ENCODE measurements around the gene RIN1.
"Not testable (repeated sequence)": the region's sequence is repeated elsewhere in the genome, so short reads cannot be mapped to it uniquely, and the experiment has no call there.

Gene RIN1

DNA sequence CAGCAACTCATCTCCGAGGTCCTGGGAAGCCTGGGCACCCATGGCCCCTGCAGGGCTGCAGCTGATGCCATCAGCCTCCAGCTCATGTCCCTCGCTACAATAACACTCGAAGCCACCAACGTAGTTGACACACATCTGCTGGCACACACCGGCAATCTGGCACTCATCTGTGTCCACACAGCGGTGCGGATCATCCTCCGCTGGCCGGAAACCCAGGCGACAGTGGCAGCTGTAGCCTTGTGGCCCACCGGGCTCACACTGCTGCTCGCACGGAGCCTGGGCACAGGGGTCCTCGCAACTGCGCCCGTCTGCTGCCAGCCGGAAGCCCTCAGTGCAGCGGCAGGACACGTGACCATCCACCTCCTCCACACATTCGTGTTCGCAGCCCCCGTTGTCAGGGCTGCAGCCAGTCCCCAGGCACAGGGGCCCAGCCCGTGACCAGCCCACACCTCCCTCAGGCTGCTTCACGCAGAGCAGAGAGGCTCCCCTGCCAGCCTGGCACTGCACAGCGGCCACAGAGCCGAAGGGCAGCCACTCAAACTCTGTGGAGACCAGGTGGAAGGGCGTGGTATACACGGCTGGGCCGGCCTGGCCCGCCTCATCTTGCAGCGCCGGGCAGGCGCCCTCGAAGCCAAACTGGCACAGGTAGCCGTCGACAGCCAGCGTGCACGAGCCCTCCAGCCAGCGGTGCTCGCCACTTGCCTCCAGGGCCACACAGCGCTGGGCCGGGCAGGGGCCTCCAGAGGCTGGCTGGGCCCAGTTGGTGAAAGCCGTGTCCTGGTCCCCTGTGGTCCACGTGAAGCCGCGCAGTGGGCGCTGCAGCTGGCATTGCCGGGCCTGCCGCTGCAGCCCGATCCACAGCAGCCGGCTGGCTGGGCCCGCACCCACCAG lies 20.1 kb downstream of the RIN1 start:
- Histone ChIP-seq H3K9ac (ENCODE audit: low read length in 2 of 2) (peak overlapping the region; percentile 57 to 72), H3K9me3 (ENCODE audit: control insufficient read depth in 2 of 2, low read length in 2 of 2) (no peaks in the 10 kb centered on the region), H3K4me3 (ENCODE audit: low read length in 2 of 2) (peak overlapping the region; percentile 65 to 78), H3K4me1 (ENCODE audit: control insufficient read depth, insufficient read depth, low read length) (peaks cover 61% of the 10 kb centered on the region), H3K27me3 (ENCODE audit: control insufficient read depth in 1 of 2, insufficient read depth in 2 of 2, low read length in 2 of 2) (no peaks in the 10 kb centered on the region), H3K36me3 (ENCODE audit: control insufficient read depth in 2 of 2, insufficient read depth in 2 of 2, low read length in 2 of 2) (no peaks in the 10 kb centered on the region), H3K27ac (ENCODE audit: low read length) (peak overlapping the region; percentile 82)

DNA sequence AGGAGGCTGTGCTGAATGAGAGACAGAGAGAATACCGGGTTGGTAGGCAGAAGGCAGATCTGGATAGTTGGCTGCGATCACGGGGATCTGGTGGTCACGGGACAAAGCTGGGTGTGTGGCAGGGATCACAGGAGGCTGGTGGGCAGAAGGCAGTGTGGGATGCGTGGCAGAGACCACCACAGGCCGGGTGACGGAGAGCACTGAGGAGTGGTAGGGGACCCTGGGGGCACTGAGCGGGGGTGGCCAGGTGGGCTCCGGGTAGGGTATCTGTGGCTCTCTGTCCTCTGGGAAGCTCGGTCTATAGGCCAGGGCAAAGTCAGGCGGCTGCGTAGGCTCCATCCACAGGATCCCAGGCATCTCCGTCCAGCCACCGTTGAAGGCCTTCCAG lies 20.7 kb downstream of the RIN1 start:
- Histone ChIP-seq H3K4me3 (ENCODE audit: low read length in 2 of 2) (peak overlapping the region; percentile 65 to 78), H3K4me1 (ENCODE audit: control insufficient read depth, insufficient read depth, low read length) (peaks cover 61% of the 10 kb centered on the region), H3K9ac (ENCODE audit: low read length in 2 of 2) (peak overlapping the region; percentile 57 to 72), H3K9me3 (ENCODE audit: control insufficient read depth in 2 of 2, low read length in 2 of 2) (no peaks in the 10 kb centered on the region), H3K27ac (ENCODE audit: low read length) (no peak overlapping the region), H3K36me3 (ENCODE audit: control insufficient read depth in 2 of 2, insufficient read depth in 2 of 2, low read length in 2 of 2) (no peaks in the 10 kb centered on the region), H3K27me3 (ENCODE audit: control insufficient read depth in 1 of 2, insufficient read depth in 2 of 2, low read length in 2 of 2) (no peaks in the 10 kb centered on the region)

DNA sequence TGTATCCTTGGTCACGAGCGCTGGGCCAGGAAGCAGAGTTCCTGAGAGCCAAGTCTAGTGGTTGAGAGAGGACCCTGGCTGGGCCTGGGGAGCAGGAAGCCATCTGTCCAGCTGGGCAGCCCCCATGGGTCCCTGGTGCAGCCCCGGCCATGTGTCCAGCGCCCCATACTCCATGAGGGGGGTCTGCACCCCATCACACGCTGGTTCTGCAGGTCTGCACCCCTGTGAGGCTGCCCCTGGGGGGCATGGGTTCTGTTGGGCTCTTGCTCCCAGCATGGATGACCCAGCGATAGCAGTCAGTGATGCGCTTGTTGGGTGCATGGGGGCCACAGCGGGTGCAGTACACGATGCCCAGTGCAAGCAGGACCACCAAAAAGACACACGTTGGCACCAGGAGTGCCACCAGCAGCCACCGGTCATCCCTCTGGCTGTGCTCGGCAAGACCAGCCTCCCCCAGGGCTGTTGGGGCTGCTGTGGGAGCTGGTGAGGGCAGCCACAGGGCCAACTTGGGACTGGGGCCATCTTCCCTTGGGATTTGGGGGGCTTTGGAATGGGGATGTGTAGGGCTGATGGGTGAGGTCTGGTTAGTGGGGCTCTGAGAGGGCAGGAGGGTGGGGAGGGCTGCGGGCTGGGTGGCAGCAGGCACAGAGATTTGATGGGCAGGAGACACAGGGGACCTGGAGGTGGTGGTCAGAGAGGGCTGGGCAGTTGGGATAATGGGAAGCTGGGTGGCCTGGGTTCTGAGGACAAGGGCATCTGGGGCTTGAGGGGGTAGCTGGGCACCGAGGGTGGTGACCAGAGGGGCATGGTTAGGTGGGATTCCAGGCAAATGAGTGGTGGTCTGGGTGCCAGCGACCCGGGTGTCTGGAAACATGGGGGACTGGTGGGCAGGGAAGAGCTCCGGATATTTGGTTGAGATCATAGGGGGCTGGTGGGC lies 21.4 kb downstream of the RIN1 start:
- Histone ChIP-seq H3K4me3 (ENCODE audit: low read length in 2 of 2) (peak overlapping the region; percentile 25 to 78), H3K4me1 (ENCODE audit: control insufficient read depth, insufficient read depth, low read length) (peaks cover 61% of the 10 kb centered on the region), H3K9ac (ENCODE audit: low read length in 2 of 2) (peak overlapping the region; percentile 9 to 42), H3K27ac (ENCODE audit: low read length) (peak overlapping the region; percentile 91), H3K9me3 (ENCODE audit: control insufficient read depth in 2 of 2, low read length in 2 of 2) (no peaks in the 10 kb centered on the region), H3K36me3 (ENCODE audit: control insufficient read depth in 2 of 2, insufficient read depth in 2 of 2, low read length in 2 of 2) (no peaks in the 10 kb centered on the region), H3K27me3 (ENCODE audit: control insufficient read depth in 1 of 2, insufficient read depth in 2 of 2, low read length in 2 of 2) (no peaks in the 10 kb centered on the region)

DNA sequence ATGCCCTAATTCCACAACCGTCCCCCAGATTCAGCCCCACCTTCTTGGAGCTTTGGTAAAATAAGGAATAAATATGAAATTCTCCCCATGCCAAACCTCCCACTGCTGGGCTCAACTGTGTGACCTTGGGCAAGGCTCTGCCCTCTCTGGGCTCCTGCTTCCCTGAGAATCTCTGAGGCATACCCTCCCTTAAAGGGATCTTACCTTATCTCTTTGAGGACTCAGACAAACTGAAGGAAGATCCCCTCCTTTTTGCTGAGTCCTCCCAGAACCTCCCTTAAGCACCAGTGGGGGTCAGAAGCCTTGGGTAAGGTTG lies 22.1 kb downstream of the RIN1 start:
- Histone ChIP-seq H3K27ac (ENCODE audit: low read length) (peak overlapping the region; percentile 91), H3K36me3 (ENCODE audit: control insufficient read depth in 2 of 2, insufficient read depth in 2 of 2, low read length in 2 of 2) (no peaks in the 10 kb centered on the region), H3K9ac (ENCODE audit: low read length in 2 of 2) (peak overlapping the region; percentile 42 to 65), H3K4me1 (ENCODE audit: control insufficient read depth, insufficient read depth, low read length) (peaks cover 61% of the 10 kb centered on the region), H3K27me3 (ENCODE audit: control insufficient read depth in 1 of 2, insufficient read depth in 2 of 2, low read length in 2 of 2) (no peaks in the 10 kb centered on the region), H3K9me3 (ENCODE audit: control insufficient read depth in 2 of 2, low read length in 2 of 2) (no peaks in the 10 kb centered on the region), H3K4me3 (ENCODE audit: low read length in 2 of 2) (peak overlapping the region; percentile 57 to 78)

DNA sequence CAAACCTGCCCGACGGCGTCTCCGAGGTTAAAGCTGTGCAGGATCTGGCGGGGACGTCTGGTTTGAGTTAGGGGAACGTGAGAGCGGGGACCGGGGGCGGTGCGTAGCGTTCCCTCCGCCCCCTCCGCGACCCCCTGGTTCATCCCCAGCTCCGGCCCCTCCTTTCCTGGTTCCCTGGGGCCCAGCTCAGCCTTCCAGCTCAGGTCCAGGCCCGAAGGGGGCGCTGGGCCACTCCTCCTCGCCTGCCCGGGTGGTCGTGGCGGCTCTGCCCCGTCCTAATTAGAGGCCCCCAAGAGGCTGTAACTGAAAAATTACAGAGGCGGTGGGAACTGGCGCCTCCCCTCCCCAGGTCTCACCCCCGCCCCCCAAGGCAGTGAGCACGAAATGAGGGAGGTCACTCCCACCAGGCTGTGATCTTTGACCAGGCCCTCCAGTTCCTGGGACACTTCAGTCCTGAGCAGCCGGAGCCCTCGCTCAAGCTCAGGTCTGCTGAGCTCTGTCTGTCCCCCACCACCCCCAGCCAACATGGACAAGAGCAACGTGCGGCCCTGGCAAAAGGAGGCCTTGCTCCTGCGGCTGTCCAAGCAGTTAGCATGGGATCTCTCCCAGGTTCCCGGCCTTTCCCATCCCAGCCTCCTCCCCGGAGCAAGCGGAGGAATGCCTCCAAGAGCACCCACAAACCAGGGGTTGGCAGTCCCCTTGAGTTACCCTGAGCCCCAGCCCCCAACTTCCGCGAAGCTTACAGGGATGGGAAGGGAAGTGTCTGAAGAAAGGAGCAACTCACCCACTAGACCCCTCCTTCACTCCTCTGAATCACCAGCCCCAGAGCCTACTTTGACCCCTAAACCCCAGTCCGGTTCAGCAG lies 22.7 kb downstream of the RIN1 start:
- H3K9ac ChIP-seq (ENCODE audit: low read length in 2 of 2), result peak overlapping the region; percentile 42 to 65
- H3K9me3 ChIP-seq (ENCODE audit: control insufficient read depth in 2 of 2, low read length in 2 of 2), result no peaks in the 10 kb centered on the region
- peaks cover 56% of the 10 kb centered on the region for H3K4me1 ChIP-seq (ENCODE audit: control insufficient read depth, insufficient read depth, low read length)
- H3K4me3 ChIP-seq (ENCODE audit: low read length in 2 of 2), result peak overlapping the region; percentile 57 to 78
- no peaks in the 10 kb centered on the region for H3K36me3 ChIP-seq (ENCODE audit: control insufficient read depth in 2 of 2, insufficient read depth in 2 of 2, low read length in 2 of 2)
- H3K27ac ChIP-seq (ENCODE audit: low read length), result peak overlapping the region; percentile 91
- no peaks in the 10 kb centered on the region for H3K27me3 ChIP-seq (ENCODE audit: control insufficient read depth in 1 of 2, insufficient read depth in 2 of 2, low read length in 2 of 2)

DNA sequence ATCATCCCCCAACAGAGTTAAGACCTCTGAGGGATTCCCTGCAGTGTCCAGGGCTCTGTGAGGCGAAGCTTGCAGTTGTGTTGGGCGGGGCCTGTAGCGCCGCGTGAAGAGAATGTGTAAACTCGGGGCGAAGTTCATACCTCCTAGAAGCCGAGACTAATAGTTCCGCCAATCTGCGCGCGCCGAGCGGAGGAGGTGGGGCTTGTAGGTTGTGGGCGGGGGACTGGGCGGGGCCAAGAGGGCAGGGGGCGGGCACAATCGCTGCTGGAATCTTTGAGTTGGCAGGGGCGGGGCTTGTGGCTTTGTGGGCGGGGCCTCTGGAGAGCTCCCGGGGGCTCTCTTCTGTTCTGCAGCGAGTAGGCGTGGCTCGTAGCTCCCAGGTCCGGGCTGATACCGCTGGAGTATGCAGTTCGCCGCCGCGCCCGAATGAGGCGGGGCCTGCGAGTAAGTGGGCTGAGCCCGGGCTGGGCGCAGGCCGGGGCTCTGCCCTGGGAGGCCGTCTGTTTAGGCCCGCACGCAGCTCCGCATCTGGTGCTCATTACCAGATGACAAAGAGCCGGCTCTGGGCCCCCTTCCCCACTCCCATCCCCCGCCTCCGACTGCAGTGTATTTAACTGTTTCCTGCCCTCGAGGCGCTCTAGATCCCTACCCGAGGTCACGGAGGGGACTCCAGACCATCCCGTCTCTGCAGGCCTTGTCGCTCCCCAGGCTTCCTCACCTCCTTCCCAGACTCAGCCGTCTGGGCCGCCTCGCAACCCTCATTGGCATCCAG lies 23.5 kb downstream of the RIN1 start:
- Histone ChIP-seq H3K9ac (ENCODE audit: low read length in 2 of 2) (peak overlapping the region; percentile 51 to 65), H3K9me3 (ENCODE audit: control insufficient read depth in 2 of 2, low read length in 2 of 2) (no peaks in the 10 kb centered on the region), H3K27me3 (ENCODE audit: control insufficient read depth in 1 of 2, insufficient read depth in 2 of 2, low read length in 2 of 2) (no peaks in the 10 kb centered on the region), H3K4me3 (ENCODE audit: low read length in 2 of 2) (peak overlapping the region; percentile 83 to 86), H3K27ac (ENCODE audit: low read length) (peak overlapping the region; percentile 91), H3K4me1 (ENCODE audit: control insufficient read depth, insufficient read depth, low read length) (peaks cover 49% of the 10 kb centered on the region), H3K36me3 (ENCODE audit: control insufficient read depth in 2 of 2, insufficient read depth in 2 of 2, low read length in 2 of 2) (no peaks in the 10 kb centered on the region)

DNA sequence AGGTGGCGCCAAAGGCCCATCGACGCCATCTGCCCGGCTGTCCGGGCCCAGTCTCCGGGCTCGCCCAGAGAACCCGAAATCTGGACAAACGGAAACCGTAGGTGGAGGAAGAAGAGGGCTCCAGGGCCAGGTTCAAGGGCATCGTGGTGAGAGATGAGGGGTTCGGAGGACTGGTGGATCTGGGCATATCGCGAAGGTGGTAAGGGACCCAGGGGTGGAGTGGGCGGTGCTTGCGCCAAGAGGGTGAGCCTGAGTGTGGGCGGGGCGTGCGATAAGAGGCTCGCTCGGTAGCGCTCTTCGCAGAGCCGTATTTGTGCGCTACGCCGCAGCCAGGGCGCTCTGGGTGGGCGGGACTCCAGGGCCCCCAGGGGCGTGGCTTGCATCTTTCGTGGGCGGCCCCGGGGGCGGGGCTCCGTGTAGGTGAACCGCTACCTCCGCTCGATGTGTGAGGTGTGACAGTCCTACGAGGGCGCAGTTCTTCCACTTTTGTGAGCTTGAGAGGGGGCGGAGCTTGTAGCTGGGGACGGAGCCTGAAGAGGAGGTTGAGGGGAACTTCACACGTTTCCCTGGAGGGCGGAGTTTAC lies 24.2 kb downstream of the RIN1 start:
- Histone ChIP-seq H3K4me1 (ENCODE audit: control insufficient read depth, insufficient read depth, low read length) (peaks cover 42% of the 10 kb centered on the region), H3K36me3 (ENCODE audit: control insufficient read depth in 2 of 2, insufficient read depth in 2 of 2, low read length in 2 of 2) (no peaks in the 10 kb centered on the region), H3K27me3 (ENCODE audit: control insufficient read depth in 1 of 2, insufficient read depth in 2 of 2, low read length in 2 of 2) (no peaks in the 10 kb centered on the region), H3K9ac (ENCODE audit: low read length in 2 of 2) (peak overlapping the region; percentile 61 to 72), H3K4me3 (ENCODE audit: low read length in 2 of 2) (peak overlapping the region; percentile 83 to 86), H3K9me3 (ENCODE audit: control insufficient read depth in 2 of 2, low read length in 2 of 2) (no peaks in the 10 kb centered on the region), H3K27ac (ENCODE audit: low read length) (peak overlapping the region; percentile 86)

DNA sequence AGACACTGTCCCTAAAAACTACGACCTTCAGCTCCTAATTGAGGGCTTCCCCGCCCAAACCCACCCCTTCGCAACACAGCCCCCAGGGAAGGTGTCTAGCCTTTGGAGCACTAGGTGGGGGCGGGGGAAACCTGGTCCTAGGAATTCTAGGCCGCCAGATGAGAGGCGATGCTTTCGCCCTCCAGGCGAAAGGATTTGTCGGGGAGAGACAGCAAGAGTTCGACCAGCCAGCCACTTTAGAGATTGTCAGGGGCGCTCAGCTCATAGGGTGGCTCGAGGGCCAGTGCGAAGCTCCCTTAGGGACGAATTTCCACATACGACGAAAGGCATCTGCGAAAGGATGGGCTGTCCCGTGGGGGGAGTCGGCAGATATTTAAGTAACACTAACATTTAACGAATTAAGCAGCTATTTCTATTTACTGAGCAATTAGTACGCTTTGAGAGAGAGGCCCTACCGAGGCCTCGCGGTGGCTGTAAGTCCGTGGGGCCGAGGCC lies 24.7 kb downstream of the RIN1 start:
- H3K4me1 ChIP-seq (ENCODE audit: control insufficient read depth, insufficient read depth, low read length), result peaks cover 39% of the 10 kb centered on the region

DNA sequence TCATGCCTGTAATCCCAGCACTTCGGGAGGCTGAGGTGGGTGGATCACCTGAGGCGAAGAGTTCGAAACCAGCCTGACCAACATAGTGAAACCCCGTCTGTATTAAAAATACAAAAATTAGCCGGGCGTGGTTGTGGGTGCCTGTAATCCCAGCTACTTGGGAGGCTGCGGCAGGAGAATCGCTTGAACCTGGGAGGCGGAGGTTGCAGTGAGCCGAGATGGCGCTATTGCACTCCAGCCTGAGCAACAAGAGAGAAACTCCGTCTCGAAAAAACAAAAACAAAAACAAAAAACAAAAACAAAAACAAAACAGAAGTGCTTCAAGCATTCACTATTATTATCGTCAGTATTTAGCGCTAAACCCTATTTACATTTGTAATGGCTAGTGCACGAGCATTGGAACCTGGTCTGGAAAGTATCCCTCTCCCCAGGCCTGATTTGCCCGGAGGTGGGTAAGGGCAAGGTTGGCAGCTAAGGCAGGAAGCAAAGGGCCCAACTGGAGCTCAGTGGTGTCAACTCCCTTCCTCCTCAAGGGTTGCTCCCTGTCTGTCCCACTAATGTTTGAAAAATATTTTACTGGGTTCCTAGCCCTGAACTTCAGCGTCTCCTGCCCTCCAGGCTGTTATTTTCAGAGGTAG lies 25.3 kb downstream of the RIN1 start:
- not testable (repeated sequence) for H3K27me3 ChIP-seq (ENCODE audit: control insufficient read depth in 1 of 2, insufficient read depth in 2 of 2, low read length in 2 of 2); H3K27ac ChIP-seq (ENCODE audit: low read length); H3K4me3 ChIP-seq (ENCODE audit: low read length in 2 of 2); H3K9me3 ChIP-seq (ENCODE audit: control insufficient read depth in 2 of 2, low read length in 2 of 2); H3K36me3 ChIP-seq (ENCODE audit: control insufficient read depth in 2 of 2, insufficient read depth in 2 of 2, low read length in 2 of 2); H3K9ac ChIP-seq (ENCODE audit: low read length in 2 of 2)
- H3K4me1 ChIP-seq (ENCODE audit: control insufficient read depth, insufficient read depth, low read length), result peaks cover 33% of the 10 kb centered on the region

More for the DNA sequence above, 24.7 kb downstream of the RIN1 start:
- peak overlapping the region; percentile 83 to 86 for H3K4me3 ChIP-seq (ENCODE audit: low read length in 2 of 2)
- H3K36me3 ChIP-seq (ENCODE audit: control insufficient read depth in 2 of 2, insufficient read depth in 2 of 2, low read length in 2 of 2), result no peaks in the 10 kb centered on the region
- peak overlapping the region; percentile 86 for H3K27ac ChIP-seq (ENCODE audit: low read length)
- peak overlapping the region; percentile 61 to 72 for H3K9ac ChIP-seq (ENCODE audit: low read length in 2 of 2)
- no peaks in the 10 kb centered on the region for H3K27me3 ChIP-seq (ENCODE audit: control insufficient read depth in 1 of 2, insufficient read depth in 2 of 2, low read length in 2 of 2)
- no peaks in the 10 kb centered on the region for H3K9me3 ChIP-seq (ENCODE audit: control insufficient read depth in 2 of 2, low read length in 2 of 2)

Measured in stomach smooth muscle (tissue), 2 donors.